Urinary bladder (tissue), 4 donors: ENCODE results near the gene PROM1. TPM values are rescaled to one million over a fixed set of nuclear protein-coding genes. Genes with fewer than 3 reads are reported as not detected.

Experiments used
- DNase-seq: peaks from one replicate; pipeline ENCODE4 v3.0.0-alpha.2; 2015; ENCODE audit errors: extremely low spot score
- H3K27ac ChIP-seq: one replicate; pipeline ENCODE4 v1.5.1; 2013; ENCODE audit warnings: low read depth, mild to moderate bottlenecking, moderate library complexity
- H3K36me3 ChIP-seq: one replicate; pipeline ENCODE4 v1.6.1; 2013; ENCODE audit warnings: mild to moderate bottlenecking, moderate library complexity; ENCODE audit not compliant: insufficient read depth
- H3K4me1 ChIP-seq: one replicate; pipeline ENCODE4 v1.6.1; 2013; ENCODE audit warnings: mild to moderate bottlenecking, moderate library complexity; ENCODE audit not compliant: insufficient read depth
- H3K4me3 ChIP-seq: one replicate; pipeline ENCODE4 v1.5.1; 2013; ENCODE audit warnings: low read depth, low read length
- WGBS: extraction: QIAGEN DNeasy Blood & Tissue Kit; methylation state at CpG from one replicate; pipeline ENCODE4 v1.1.7; 2013; 5-methylcytosine and 5-hydroxymethylcytosine counted together
- polyA plus RNA-seq: library from polyadenylated mRNA; stranded (reverse); fragments of 200-250 nt; gene quantifications from one replicate; pipeline ENCODE4 v1.2.3, GENCODE V29; 2013
- total RNA-seq: library from RNA; depleted of rRNA; stranded (reverse); fragments of >200 nt; gene quantifications from one replicate; pipeline ENCODE4 v1.2.3, GENCODE V29; 2014
- donor health status: healthy with polysubstance abuse.
- donor health status: healthy.

The PROM1 gene
- total and polyA plus RNA-seq, 2 donors = 13.5 to 30.5 TPM

- DNase-seq = no peak
- no peaks in the 10 kb centered on the region for H3K36me3 ChIP-seq
- whole genome bisulfite sequencing = 96% methylated on average over 4 of the region's 4 CpGs
- no peak overlapping the region for H3K27ac ChIP-seq
- H3K4me3 ChIP-seq = no peak overlapping the region
- no peaks in the 10 kb centered on the region for H3K4me1 ChIP-seq
Observed at GRCh38 chr4:16092682-16093319, 9.0 kb upstream of the PROM1 start.

GRCh38 chr4:16090096-16090705 lies 6.4 kb upstream of the PROM1 start:
- H3K36me3 ChIP-seq = no peaks in the 10 kb centered on the region
- no peak overlapping the region for H3K27ac ChIP-seq
- 84% methylated on average over 2 of the region's 2 CpGs for WGBS
- no peaks in the 10 kb centered on the region for H3K4me1 ChIP-seq
- no peak for DNase-seq
- no peak overlapping the region for H3K4me3 ChIP-seq

- Histone ChIP-seq H3K27ac (no peak overlapping the region), H3K36me3 (no peaks in the 10 kb centered on the region), H3K4me3 (no peak overlapping the region), H3K4me1 (no peaks in the 10 kb centered on the region)
- DNase-seq = no peak
- WGBS = 96% methylated on average over 3 of the region's 3 CpGs
Observed at GRCh38 chr4:16089156-16089555, 5.3 kb upstream of the PROM1 start.

- 81% methylated on average over 2 of the region's 2 CpGs for WGBS
Observed at GRCh38 chr4:16088601-16089000, 4.8 kb upstream of the PROM1 start.

GRCh38 chr4:16085822-16086221 lies 2.0 kb upstream of the PROM1 start:
- no peaks in the 10 kb centered on the region for H3K4me1 ChIP-seq
- no peak for DNase-seq
- H3K27ac ChIP-seq = no peak overlapping the region

More at GRCh38 chr4:16088601-16089000, 4.8 kb upstream of the PROM1 start:
- Histone ChIP-seq H3K27ac (no peak overlapping the region), H3K4me1 (no peaks in the 10 kb centered on the region), H3K4me3 (no peak overlapping the region), H3K36me3 (no peaks in the 10 kb centered on the region)
- DNase-seq = no peak

GRCh38 chr4:16082426-16083240 lies 1.2 kb downstream of the PROM1 start:
- Histone ChIP-seq H3K36me3 (no peaks in the 10 kb centered on the region), H3K4me1 (no peaks in the 10 kb centered on the region), H3K4me3 (peak overlapping the region; percentile 43), H3K27ac (no peak overlapping the region)
- under 1% methylated on average over 60 of the region's 60 CpGs for WGBS
- no peak for DNase-seq

More at GRCh38 chr4:16085822-16086221, 2.0 kb upstream of the PROM1 start:
- 96% methylated on average over 2 of the region's 2 CpGs for WGBS
- no peaks in the 10 kb centered on the region for H3K36me3 ChIP-seq
- H3K4me3 ChIP-seq = no peak overlapping the region

- H3K27ac ChIP-seq = no peak overlapping the region
- 20% methylated on average over 17 of the region's 17 CpGs for WGBS
- no peak for DNase-seq
Observed at GRCh38 chr4:16082041-16082425, 1.8 kb downstream of the PROM1 start.

GRCh38 chr4:16079046-16079445 lies 4.8 kb downstream of the PROM1 start:
- DNase-seq = no peak
- no peak overlapping the region for H3K4me3 ChIP-seq
- H3K4me1 ChIP-seq = no peaks in the 10 kb centered on the region
- no peak overlapping the region for H3K27ac ChIP-seq
- H3K36me3 ChIP-seq = no peaks in the 10 kb centered on the region
- 36% methylated on average over 1 of the region's 1 CpG for WGBS

More at GRCh38 chr4:16082041-16082425, 1.8 kb downstream of the PROM1 start:
- no peaks in the 10 kb centered on the region for H3K36me3 ChIP-seq
- no peaks in the 10 kb centered on the region for H3K4me1 ChIP-seq
- H3K4me3 ChIP-seq = peak overlapping the region; percentile 43

- Histone ChIP-seq H3K4me1 (no peaks in the 10 kb centered on the region), H3K27ac (no peak overlapping the region), H3K4me3 (no peak overlapping the region), H3K36me3 (no peaks in the 10 kb centered on the region)
- WGBS = 79% methylated on average over 4 of the region's 4 CpGs
- DNase-seq = no peak
Observed at GRCh38 chr4:16078195-16078760, 5.5 kb downstream of the PROM1 start.

- 68% methylated on average over 4 of the region's 4 CpGs for WGBS
- no peak for DNase-seq
Observed at GRCh38 chr4:16077786-16078185, 6.0 kb downstream of the PROM1 start.

GRCh38 chr4:16075975-16076757 lies 7.7 kb downstream of the PROM1 start:
- no peak for DNase-seq
- no peak overlapping the region for H3K4me3 ChIP-seq
- H3K27ac ChIP-seq = no peak overlapping the region
- 84% methylated on average over 8 of the region's 8 CpGs for WGBS
- no peaks in the 10 kb centered on the region for H3K36me3 ChIP-seq
- H3K4me1 ChIP-seq = no peaks in the 10 kb centered on the region

More at GRCh38 chr4:16077786-16078185, 6.0 kb downstream of the PROM1 start:
- no peak overlapping the region for H3K27ac ChIP-seq
- H3K4me3 ChIP-seq = no peak overlapping the region
- H3K4me1 ChIP-seq = no peaks in the 10 kb centered on the region
- no peaks in the 10 kb centered on the region for H3K36me3 ChIP-seq

- WGBS = 73% methylated on average over 3 of the region's 3 CpGs
- DNase-seq = no peak
- no peaks in the 10 kb centered on the region for H3K36me3 ChIP-seq
Observed at GRCh38 chr4:16075061-16075460, 8.8 kb downstream of the PROM1 start.

GRCh38 chr4:16072168-16072567 lies 11.7 kb downstream of the PROM1 start:
- H3K4me3 ChIP-seq = no peak overlapping the region
- no peaks in the 10 kb centered on the region for H3K36me3 ChIP-seq
- no peak for DNase-seq
- H3K4me1 ChIP-seq = peaks cover 2% of the 10 kb centered on the region
- no peak overlapping the region for H3K27ac ChIP-seq

More at GRCh38 chr4:16075061-16075460, 8.8 kb downstream of the PROM1 start:
- H3K4me1 ChIP-seq = no peaks in the 10 kb centered on the region
- H3K27ac ChIP-seq = no peak overlapping the region
- no peak overlapping the region for H3K4me3 ChIP-seq
